LNCaP clone FGC (cell line): Measurements from ENCODE around the gene XPO5.
"Not testable (repeated sequence)": the region's sequence is repeated elsewhere in the genome, so short reads cannot be mapped to it uniquely, and the experiment has no call there.

Experiments used
- DNase-seq: peaks from one replicate; pipeline ENCODE4 v3.0.0-alpha.2; 2011; ENCODE audit warnings: low read depth
- H3K4me3 ChIP-seq: 2 replicates; pipeline ENCODE4 v1.5.1; 2011; ENCODE audit warnings: mild to moderate bottlenecking, low read depth, low read length, control low read depth
- TF ChIP-seq, protein P1 (sequence below): IDR thresholded peaks from 2 replicates; pipeline ENCODE4 v1.5.1; 2012; ENCODE audit warnings: mild to moderate bottlenecking; ENCODE audit not compliant: control insufficient read depth, insufficient read depth; ENCODE audit errors: extremely low read depth

The XPO5 gene

DNA sequence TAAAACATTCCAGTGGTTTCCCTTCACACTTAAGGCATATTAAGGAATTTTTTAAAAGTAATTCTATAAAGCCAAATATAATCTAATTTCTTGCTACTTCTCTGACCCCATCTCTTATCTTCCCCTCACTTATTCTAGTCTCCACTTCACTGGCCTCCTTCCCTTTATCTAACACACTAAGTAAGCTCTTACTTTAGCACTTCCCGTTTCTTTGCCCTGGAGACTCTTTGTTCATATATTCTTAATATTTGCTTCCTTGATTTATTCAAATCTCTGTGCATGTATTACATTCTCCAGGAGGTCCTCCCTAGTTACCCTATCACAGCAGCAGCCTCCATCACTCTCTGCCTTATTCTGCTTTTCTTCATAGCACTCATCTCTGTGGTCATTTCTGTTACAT, 33.0 kb upstream of the XPO5 start:
- no peak overlapping the region for H3K4me3 ChIP-seq
- no peak for DNase-seq
- TF ChIP-seq, protein P1, sequence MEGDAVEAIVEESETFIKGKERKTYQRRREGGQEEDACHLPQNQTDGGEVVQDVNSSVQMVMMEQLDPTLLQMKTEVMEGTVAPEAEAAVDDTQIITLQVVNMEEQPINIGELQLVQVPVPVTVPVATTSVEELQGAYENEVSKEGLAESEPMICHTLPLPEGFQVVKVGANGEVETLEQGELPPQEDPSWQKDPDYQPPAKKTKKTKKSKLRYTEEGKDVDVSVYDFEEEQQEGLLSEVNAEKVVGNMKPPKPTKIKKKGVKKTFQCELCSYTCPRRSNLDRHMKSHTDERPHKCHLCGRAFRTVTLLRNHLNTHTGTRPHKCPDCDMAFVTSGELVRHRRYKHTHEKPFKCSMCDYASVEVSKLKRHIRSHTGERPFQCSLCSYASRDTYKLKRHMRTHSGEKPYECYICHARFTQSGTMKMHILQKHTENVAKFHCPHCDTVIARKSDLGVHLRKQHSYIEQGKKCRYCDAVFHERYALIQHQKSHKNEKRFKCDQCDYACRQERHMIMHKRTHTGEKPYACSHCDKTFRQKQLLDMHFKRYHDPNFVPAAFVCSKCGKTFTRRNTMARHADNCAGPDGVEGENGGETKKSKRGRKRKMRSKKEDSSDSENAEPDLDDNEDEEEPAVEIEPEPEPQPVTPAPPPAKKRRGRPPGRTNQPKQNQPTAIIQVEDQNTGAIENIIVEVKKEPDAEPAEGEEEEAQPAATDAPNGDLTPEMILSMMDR, result no peak

DNA sequence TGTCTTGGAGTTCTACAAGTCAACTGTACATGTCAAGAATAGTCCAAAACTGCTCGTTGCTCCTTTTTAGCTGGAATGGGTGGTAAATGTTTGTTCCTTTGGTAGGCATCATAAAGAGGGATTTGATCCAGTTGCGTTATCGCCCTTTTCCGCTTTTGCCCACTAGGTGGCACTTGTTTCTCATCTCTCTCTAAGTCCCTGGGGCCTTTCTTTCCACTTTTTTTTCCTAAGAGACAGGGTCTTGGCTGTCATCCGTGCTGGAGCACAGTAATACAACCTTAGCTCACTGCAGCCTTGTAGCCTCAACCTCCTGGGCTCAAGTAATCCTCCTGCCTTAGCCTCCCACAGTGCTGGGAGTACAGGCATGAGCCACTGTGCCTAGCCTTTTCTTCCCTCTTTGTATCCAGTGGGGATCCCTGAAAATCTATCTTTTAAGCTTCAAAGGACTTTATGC, 32.5 kb upstream of the XPO5 start:
- TF ChIP-seq, protein P1, result peak; percentile 73
- peak; percentile 46 for DNase-seq
- H3K4me3 ChIP-seq, result no peak overlapping the region

DNA sequence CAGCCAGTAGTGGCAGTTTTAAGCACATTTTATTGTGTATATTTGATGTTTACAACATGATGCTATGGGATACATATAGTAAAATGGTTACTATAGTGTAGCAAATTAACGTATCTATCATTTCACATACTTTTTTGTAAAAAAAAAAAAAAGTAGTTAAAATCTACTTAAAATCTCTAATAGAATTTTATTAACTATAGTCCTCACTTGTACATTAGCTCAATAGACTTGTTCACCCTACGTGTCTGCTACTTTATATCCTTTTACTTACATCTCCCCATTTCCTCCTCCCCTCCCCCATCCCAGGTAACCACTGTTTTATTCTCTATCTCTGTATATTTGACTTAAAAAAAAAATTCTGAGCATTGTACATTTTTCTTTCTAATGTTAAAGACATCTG, 30.2 kb upstream of the XPO5 start:
- DNase-seq, result no peak
- TF ChIP-seq, protein P1, result no peak
- no peak overlapping the region for H3K4me3 ChIP-seq

DNA sequence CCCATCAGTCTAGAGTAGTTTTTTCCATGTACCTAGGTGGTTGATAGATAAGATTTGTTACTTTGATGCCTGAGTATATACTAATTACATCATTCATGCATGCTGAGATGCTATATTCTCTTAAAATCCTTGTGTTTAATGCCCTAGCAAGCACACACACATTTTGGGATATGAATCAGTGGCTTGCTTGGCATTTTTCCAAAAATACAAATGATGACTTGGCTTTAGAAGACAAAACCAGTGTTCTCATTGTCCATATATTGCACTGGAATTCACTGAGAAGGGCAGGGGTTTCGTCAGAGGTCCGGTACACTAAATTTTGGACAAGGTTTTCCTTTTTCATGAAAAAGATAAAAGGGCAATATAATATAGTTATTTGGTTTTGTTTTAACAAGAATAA, 28.3 kb upstream of the XPO5 start:
- H3K4me3 ChIP-seq, result no peak overlapping the region
- TF ChIP-seq, protein P1, result no peak
- DNase-seq, result no peak

DNA sequence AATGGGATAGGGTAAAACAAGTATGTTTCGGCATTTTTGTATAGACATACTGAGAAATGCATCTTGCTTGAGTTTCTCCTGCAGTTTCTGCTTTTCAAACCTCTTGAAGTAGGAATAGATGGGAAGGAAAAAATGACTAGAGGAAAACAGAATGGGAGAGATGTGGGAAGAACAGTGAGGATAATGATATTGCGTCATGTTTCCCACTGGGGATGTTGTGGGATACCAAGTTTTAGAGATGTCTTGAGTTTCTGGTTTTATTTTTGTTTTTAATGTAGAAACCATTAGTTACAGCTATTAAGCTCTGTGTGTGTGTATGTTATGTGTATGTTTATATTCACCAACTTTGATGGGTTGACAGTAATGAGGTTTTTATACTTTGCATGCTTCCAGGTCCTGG, 24.8 kb upstream of the XPO5 start:
- no peak for DNase-seq
- TF ChIP-seq, protein P1, result no peak
- no peak overlapping the region for H3K4me3 ChIP-seq

DNA sequence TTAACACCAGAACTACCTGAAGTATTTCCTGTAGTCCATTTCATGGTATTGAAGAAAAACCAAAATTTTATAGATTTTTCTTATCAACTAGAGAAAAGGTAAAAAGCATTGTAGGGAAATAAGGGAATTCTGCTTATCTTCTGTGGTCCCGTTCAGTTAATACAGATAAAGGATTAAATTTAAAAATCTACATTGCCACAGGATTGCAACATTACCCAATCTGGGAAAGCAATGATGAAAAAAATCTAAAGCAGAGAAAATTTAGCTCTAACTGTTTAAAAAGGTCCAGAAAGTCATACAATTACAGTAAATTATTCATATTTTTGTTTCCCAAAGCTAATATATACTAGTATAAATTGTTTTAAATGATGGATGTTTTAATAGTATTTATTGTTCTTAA, 18.1 kb upstream of the XPO5 start:
- TF ChIP-seq, protein P1, result no peak
- DNase-seq, result no peak
- H3K4me3 ChIP-seq, result no peak overlapping the region

DNA sequence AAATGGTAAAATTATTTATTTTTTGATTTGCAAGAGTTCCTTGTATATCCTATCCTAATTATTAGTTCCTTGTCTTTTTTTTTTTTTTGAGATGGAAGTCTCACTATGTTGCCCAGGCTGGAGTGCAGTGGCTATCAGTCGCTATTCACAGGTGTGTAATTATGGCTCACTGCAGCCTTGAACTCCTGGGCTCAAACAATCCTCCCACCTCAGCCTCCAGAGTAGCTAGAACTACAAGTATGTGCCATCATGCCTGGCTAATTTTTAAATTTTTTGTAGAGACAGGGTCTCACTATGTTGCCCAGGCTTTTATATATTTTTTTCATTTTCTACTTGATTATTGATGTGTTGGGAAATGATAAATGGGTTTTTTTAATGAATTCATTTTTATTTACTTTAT, 13.7 kb upstream of the XPO5 start:
- not testable (repeated sequence) for H3K4me3 ChIP-seq, DNase-seq
